Lower leg skin (tissue), 3 donors: ENCODE data around the gene PHRF1.

Experiments used
- POLR2A ChIP-seq, 2 donors: fragments of 450-650 bp; IDR thresholded peaks; one replicate each; pipeline ENCODE4 v1.6.1; 2016 to 2017; ENCODE audit warnings: antibody characterized with exemption in 2 of 2, mild to moderate bottlenecking in 1 of 2, moderate library complexity in 1 of 2
- TF ChIP-seq, protein P1 (sequence below), 3 donors: fragments of 450-650 bp; IDR thresholded peaks; one replicate each; pipeline ENCODE4 v1.5.1; 2016; ENCODE audit warnings: antibody characterized with exemption in 3 of 3, mild to moderate bottlenecking in 3 of 3, moderate library complexity in 2 of 3

DNA sequence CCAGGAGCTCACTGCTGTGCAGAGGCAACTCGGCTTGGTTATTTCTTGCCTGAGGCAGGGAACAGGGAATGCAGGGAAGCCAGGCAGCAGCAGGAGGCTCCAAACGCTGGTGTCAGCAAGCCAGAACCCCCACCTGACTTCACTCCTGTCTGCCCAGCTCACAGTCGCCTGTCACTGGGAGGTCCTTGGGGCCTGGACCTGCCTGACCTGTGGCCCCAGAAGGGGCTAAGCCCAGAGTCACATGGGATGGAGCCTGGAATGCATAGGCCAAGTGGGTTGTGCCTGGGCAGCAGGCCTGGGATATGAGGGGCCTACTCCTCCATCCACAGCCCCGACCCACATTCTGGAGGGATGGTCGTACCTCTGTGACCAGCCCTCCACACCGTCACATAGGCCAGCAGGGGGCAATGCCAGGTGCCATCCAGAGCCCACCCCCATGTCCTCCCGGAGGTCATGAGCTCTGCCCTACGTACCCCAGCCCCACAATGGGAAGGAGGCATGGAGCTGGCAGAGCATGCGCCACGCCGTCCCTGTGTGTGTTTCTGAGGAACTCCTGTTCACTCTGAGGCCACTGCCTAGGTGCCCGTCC is 10.3 kb upstream of the PHRF1 start:
- TF ChIP-seq, protein P1, sequence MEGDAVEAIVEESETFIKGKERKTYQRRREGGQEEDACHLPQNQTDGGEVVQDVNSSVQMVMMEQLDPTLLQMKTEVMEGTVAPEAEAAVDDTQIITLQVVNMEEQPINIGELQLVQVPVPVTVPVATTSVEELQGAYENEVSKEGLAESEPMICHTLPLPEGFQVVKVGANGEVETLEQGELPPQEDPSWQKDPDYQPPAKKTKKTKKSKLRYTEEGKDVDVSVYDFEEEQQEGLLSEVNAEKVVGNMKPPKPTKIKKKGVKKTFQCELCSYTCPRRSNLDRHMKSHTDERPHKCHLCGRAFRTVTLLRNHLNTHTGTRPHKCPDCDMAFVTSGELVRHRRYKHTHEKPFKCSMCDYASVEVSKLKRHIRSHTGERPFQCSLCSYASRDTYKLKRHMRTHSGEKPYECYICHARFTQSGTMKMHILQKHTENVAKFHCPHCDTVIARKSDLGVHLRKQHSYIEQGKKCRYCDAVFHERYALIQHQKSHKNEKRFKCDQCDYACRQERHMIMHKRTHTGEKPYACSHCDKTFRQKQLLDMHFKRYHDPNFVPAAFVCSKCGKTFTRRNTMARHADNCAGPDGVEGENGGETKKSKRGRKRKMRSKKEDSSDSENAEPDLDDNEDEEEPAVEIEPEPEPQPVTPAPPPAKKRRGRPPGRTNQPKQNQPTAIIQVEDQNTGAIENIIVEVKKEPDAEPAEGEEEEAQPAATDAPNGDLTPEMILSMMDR (IDR thresholded peaks at IDR 0.05) = no peak
- TF ChIP-seq POLR2A (IDR thresholded peaks at IDR 0.05) = no peak
